Stimulated activated CD8-positive, alpha-beta memory T cell treated with anti-CD3 and anti-CD28 coated beads, Interleukin-15, amount 100 ng/mL, for 24 hours (primary cell): ENCODE measurements around the gene CLSTN2.

ENCODE experiments used
- DNase-seq: peaks from one replicate; pipeline ENCODE4 v3.0.0-alpha.2; 2020; ENCODE audit warnings: low read depth

Gene CLSTN2

DNA sequence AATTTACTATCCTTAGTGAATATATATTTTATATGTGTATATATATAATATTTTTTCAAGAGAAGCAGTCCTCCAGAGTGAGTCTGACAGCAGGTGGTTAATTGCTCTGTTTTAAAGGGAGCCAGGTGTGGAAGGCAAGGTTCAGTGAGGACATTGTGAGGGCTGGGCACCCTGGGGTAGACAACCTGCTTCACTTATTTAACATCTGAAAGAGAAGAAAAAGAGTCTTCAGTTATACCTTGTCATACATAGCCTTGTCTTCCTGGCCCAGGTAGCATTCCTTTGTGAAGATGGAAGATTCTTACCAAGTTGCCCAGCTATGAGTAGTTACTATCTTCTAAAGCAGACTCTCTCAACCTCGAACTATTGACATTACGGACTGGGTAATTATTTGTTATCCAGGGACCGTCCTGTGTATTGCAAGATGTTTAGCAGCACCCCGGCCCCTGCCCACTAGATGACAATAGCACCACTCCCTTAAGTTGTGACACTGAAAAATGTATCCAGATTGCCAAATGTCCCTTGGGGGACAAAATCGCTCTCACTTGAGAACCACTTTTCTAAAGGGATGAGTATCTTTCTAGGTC lies 406.9 kb downstream of the CLSTN2 start:
- no peak for DNase-seq

DNA sequence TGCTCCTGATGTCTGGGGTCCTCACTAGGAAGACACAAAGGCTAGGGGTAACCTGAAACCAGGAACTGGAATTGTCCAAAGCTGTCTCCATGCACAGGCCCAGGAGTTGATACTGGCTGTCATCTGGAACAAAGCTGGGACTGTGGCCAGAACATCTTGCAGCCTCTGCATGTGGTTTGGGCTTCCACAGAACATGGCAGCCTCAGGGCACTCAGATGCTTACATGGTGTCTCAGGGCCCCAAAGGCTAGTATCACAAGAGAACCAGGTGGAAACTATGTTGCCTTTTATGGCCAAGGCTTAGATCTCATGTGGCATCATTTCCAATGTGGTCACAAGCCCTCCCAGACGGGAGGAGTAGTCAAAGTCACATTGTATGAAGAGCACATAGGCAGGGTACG lies 407.7 kb downstream of the CLSTN2 start:
- DNase-seq, result no peak

DNA sequence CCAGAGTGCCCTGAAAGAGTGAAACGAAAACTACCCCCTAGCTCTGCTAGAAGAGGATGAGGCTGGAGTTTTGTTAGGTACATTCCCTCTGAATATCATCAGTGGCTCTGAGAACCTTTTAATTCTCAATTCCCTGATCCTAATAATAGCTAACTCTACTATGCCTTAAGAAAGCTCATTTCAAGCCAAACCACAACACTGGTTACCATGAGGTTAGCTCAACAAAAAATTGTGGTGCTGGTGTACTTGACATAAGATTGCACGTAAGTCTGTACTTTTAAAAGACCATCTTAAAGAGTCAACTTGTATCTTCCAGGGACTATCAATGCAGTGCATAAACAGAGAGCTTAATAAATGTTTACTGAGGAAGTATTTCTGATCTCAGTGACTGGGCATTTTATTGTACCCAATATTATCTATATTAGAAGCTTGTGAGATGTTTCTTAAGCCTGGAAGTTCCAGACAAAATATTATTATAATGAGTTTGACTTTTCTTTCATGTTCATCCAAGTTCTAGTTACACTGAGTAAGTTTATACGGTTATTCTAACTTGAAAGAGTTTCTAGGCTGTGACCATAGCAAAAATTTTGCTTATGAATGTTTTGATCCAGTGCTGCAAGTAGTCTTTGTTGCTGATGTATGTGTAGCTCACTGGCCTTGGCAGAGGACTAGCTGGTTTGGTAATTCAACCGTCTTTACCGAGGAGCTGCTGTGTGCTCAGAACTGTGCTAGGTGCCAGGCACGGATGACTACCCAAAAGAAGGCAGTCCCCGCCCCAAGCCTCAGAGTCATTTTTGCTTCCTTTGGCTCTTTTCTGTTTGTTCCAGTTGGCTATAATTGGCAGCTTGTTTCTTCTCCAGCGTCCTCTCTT lies 408.5 kb downstream of the CLSTN2 start:
- no peak for DNase-seq

DNA sequence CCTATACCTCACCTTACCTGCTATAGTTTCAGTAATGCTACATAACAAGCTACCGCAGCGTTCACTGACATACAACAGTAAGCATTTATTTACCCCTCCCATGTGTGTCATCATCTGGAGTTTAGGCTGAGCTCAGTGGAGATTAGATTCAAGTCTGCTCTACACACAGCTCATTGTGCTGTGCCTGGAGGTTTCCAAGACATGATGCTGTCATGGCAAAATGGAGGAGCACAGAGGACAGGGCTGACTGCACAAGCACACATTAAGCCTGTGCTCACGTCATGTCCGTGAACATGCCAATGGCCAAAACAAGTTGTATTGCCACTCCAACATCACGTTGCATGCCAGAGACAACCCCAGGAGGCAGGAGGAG lies 409.1 kb downstream of the CLSTN2 start:
- no peak for DNase-seq

DNA sequence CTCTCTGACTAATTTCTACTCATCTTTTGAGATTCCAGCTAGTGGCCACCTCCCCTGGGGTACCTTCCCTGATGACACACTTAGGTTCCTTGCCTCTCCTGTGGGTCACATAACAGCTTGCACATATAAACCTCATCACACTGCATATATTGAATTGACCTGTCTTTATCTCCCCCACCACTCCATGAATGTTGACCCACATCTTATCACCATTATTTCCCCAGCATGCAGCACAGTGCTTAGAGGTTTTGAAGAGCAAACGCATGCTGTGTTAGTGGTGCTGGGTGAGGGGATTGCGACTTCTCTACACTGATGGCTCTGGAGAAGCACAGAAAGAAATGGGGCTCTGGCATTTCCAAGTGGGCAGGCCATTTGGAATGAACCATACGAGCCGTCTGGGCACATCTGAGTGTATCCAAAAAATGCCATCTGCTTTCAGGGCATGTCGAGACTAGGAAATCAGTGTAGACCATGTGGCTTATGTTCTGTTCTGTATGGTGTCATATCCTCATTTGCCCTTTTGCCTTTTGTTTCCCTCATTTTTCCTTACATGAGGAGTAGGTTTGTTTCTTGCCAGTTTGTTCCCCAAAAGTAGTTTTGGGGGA lies 409.7 kb downstream of the CLSTN2 start:
- no peak for DNase-seq

DNA sequence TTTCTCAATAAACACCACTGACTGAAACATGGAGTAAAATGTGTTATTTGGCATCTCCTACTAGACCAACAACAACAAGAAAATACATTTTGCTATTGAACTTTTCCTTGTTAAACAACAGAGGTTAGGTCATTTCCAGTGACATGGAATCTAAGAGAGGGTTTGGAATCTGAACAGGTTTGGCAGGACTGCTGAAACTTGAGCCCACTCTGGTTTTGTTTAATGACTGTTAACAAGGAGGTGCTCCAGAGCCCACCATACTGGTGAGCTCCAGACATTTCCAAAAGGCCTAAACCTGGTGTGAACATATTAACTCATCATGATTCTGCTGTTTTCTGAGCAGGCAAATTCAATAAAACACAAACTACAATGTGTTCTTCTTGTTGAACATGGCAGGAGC lies 412.2 kb downstream of the CLSTN2 start:
- no peak for DNase-seq

DNA sequence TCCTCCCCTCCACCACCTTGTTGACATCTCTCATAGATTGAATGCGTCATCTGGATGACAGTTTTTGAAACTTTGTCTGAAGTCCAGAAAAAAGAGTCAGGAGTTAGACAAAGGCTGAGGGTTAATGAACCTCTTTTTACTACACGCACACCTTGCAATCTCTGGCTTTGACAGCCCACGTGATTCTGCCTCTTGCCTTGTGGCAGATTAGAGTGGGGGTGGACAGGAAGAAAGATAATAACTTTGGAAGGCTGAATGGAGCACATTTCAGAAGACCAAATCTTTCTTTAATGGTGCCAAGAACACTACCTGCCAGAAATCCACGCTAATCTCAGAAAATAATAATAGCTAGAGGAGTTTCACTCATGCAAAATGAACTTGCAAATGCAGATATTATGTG lies 415.0 kb downstream of the CLSTN2 start:
- DNase-seq, result no peak

DNA sequence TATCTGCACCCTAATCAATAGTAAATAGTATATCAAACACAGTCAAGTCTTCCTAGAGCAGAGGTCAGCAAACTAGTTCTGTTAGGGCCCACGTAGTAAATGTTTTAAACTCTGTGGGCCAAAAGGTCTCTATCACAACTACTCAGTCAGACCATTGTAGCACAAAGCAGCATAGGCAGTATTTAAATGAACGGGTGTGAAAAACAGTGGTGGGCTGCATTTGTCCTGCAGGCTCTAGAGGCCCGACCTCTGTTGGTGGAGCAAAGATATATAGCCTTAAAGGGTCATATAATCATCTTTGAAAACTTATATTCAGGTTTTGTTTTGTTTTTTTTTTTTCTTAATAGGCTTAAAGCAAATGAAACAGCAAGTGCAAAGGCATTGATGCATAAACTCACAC lies 416.5 kb downstream of the CLSTN2 start:
- DNase-seq, result no peak

DNA sequence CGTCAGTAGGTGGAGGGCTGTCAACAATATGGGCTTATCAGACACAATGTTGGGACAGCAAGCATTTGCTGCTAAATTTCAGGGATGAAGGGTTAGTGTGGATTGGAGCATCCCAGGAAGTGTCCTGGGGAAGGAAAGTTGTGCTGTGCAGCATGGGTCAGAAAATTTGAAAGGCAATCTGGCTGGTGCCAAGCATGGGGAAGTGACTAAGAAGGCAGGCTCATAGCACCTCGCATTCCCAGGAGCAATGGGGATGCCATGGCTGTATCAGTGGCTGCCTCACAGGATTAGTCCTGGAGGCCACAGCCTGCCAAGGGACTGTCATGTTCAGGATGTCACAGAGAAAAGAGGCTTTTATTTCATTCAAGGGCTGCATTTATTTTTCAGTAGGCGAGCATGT lies 420.5 kb downstream of the CLSTN2 start:
- no peak for DNase-seq

DNA sequence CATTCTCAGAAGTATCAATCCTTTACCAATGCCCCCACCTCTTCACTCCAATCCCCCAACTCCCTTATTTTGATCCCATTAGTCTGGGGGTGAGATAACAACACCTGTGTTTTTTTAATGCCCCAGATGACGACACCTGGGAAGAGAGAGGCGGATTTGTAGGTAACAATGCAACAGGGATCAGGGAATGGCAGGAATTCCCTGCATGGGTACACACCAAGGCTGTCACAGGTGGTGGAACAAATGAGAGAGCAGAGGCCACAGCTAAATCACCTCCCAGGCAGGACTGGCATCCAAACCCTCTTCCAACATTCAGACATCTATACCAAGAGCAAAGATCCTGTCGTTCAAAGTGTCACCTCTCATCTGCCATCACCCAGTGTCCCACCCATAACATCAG lies 423.7 kb downstream of the CLSTN2 start:
- DNase-seq, result no peak

DNA sequence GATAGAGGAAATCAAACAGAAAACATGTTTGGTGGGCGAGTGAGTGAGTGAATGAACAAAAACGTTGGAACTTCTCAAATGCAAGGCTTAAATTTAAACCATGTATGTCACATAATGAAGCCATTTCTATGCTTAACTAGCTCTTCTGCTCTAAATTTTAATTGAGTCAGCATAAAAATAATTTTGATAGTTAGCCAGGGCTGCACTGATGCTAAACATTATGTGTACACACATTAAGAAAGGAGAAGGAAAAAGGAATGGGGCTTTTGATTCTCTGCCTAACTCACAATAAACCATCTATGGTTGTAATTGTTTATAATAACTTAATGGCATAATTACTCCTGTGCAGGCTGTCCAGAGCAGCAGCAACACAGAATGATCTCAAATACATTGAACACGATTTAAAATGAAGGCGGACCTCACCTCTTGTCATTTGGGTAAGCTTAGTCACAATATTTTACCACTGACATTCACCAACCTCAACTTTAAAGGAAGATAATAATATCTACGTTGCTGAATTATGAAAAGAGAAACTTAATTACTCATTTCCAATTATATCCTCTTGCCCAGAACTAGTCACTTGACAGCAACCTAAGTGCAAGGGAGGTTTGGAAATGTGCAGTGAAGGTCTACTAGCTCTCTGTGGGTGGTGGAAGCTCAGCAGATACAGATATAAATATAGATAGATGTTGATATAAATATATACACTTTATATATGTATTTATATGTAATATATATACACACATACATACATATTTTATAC lies 424.4 kb downstream of the CLSTN2 start:
- no peak for DNase-seq

DNA sequence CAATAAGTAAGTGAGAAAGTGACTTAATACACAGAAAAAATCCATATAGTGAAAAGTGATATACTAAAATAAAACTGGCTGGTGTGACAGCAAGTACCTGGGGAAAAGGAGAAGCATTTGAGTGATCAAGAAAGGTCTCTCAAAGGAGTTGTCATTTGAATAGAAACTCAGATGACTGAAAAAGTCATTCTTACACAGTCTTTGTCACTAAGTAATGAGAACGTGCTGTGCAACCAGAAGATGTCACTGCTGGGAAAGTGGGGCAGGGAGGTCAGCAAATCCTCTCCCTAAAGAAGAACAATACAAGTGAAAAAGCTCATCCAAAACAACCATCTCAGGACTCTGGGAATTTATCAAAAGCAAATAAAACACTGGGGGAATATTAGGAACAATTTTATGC lies 425.3 kb downstream of the CLSTN2 start:
- no peak for DNase-seq

DNA sequence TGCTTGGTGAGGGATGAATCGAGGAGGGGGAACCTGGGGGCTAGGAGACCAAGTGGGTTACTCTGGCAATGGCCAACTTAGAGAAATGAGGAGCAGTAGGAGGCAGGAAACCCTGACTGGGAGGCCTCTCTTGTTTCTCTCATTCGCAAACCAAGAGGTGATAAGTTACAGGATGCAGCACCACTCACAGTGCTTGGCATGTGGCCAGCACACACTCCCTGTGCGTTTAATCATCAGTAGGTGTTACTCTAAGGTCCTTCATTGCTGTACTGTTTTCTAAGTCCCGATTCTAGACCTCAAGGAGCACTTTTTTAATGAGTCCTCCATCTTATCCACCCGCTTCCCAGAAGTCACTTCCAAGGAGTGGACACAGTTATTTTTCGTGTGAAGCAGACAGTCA lies 428.8 kb downstream of the CLSTN2 start:
- DNase-seq, result no peak

DNA sequence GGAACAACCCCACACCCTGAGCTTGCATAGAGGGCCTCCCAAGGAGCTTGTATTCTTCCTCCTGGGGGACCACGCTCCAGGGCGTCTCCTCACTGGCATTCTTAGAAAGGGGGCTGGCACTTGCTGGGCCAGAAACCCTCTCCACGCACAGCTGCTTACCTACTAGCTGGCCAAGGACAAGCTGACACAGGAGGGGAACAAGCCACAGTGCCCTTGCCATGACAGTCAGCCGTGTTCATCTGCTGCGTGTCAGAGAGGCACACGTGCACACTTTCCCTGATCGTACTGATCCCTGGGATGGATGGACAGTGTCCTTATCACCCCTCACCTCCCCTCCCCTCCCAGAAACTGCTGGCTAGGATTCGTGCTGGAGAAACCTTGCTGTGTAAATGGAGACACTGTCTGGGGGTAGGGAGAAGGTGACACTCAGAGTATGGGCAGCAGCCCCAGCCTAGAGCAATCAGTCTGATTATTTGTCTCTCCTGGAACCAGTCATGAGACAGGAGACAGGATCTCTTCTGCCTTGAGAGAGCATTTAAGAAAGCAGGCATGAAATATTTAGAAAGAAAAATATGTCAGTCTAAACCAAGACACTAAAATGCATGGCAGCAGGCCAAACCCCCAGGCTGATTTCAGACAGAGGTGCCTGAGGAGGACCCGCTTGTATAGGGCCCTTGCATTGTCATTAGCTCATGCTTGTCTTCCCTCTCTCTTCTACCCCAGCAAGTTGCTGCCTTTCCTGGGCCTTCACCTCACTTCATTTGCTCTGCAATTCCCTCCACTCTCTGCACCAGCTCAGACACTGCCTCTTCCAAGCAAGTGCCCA lies 431.1 kb downstream of the CLSTN2 start:
- no peak for DNase-seq

DNA sequence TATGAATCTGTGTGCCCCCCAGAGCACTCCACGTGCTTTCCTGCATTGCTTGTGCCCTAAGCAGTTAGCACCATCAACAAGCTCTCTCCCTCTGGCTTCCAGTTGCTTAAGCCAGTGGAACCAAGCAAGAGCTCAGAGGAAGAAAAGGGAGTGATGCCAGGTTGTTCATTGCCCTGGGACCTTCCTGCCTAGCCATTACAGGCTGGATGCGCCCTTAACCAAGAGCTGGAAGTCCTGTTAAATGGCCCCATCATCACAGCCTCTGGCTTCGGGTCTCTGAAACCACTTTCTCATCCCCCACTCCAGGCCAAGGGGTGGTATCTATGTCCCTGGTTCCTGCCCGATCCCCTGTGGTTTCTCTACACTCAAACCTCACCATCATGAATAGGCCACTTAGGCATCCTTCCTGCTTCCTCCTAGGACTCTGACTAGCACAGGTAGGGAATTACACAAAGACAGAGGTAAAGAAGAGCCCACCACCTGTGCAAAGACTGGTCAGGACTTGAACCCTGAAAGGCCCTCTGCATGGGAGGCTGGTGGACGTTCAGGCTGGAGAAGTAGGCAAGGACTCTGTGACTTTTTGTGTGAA lies 433.3 kb downstream of the CLSTN2 start:
- no peak for DNase-seq

DNA sequence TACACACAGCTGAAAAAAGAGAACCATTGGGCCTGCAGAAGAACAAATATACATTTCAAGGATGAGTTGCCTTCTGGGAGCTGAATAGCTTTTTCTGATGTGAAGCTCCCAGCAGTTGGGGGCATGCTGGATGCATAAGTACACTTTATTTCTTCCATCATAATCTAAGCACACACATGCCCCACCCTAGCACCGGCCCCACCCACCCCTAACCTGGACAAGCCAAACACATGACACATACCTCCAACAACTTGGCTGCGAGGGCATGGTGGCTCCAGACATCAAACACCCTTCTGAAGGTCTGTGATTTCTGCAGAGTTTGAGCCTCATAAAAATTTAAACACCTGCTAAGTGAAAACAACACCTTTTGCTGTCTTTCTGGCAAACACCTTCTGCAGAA lies 435.7 kb downstream of the CLSTN2 start:
- no peak for DNase-seq

DNA sequence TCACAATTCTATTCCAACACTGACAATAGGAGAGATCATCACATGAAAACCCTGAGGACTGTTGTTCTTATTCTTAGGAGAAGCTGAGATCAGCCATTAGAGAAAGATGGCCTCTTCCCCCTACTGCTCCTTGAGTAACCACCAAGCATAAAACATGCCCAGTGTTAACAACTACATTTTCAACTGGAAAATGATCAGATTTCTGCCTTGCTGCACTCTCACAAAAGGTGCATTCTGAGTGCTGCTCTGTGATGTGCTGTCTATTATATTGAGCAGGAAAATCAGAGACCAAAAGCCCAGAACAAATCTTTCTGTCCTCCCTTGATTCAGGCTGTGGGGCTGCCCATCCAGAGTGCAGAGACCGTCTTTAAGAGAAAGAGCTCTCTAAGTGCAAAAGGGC lies 438.2 kb downstream of the CLSTN2 start:
- no peak for DNase-seq

DNA sequence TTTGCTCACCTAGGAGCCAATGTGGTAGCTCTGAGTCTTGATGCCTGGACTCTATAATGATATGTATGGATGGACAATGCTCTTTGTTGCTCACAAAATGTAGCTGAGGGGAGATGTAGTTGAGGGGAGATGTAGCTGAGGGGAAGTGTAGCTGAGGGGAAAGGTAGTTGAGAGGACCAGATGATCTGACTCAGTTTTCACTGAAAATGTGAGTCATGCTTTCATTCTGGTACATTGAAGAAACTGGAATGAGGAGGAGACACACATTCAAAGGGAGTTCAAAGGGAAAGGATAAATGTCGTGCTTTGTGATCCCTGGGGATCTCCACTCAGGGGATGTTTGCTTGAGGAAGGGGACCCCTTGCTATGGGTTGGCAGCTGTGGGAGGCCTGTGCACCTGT lies 440.0 kb downstream of the CLSTN2 start:
- no peak for DNase-seq

DNA sequence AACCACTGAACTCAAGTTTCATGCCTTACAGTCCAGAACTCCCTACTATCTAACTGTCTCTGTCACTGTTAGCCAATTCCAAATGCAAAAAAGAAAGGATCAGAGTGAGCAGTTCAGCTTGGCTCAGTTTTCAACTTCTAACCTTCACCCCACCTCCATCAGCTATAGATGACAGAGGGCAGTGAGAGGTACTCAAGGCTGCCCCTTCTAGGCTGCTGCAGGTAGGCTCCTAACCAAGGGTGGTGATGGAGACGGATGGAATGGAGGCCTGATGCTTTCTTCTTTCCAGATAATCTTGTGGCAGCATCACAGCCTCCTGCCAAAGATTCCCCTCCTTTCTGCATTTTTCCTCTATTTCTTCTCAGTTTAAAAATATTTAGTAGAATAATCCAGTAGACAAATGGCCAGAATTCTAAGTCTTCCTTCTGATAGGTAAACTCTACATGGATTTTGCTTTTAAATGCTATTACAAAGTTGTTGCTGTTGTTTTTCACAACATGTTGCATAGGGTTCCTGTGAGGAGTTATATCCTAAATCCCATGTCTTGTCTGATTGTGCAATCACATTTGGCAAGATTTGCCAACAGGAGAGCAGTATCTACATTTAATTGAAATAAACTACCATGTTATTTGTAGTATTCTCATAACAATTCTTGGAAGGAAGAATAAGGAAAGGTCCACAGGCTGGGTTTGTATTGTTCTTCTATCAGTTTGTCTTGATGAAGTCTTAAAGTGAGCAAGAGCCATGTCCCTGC lies 441.3 kb downstream of the CLSTN2 start:
- DNase-seq, result no peak

DNA sequence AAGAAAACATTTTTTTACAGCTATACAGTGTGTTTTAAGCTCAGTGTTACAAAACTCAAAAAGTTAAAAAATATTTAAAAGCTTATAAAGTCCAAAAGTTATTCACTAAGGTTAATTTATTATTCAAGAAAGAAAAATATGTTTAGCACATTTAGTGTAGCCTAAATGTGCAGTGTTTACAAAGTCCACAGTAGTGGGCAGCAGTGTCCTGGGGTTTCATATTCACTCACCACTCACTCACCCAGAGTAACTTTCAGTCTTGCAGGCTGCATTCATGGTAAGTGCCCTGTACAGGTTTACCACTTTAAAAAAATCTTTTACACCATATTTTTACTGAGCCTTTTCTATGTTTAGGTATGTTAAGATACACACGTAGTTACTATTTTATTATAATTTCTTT lies 442.7 kb downstream of the CLSTN2 start:
- DNase-seq, result no peak
